Inflammatory macrophage treated with lipopolysaccharide for 4 hours (primary cell): Measurements from ENCODE around the gene SH2B3.
"Not testable (repeated sequence)": the region's sequence is repeated elsewhere in the genome, so short reads cannot be mapped to it uniquely, and the experiment has no call there.

Experiments
- DNase-seq: peaks from one replicate; pipeline ENCODE4 v3.0.0-alpha.2; 2020

SH2B3 gene

GRCh38 chr12:111445726-111446581, 40.2 kb downstream of the SH2B3 start:
- DNase-seq, result no peak

- no peak for DNase-seq
Observed at GRCh38 chr12:111446631-111447570, 41.2 kb downstream of the SH2B3 start.

GRCh38 chr12:111447571-111448265, 42.0 kb downstream of the SH2B3 start:
- DNase-seq, result no peak

- DNase-seq, result no peak
Observed at GRCh38 chr12:111448266-111448830, 42.6 kb downstream of the SH2B3 start.

- DNase-seq, result peak; percentile 25
Observed at GRCh38 chr12:111448846-111449790, 43.4 kb downstream of the SH2B3 start.

GRCh38 chr12:111450676-111451075, 45.0 kb downstream of the SH2B3 start:
- DNase-seq, result no peak

GRCh38 chr12:111451232-111451631, 45.5 kb downstream of the SH2B3 start:
- DNase-seq, result no peak

- peak; percentile 68 for DNase-seq
Observed at GRCh38 chr12:111451649-111452129, 46.0 kb downstream of the SH2B3 start.

- no peak for DNase-seq
Observed at GRCh38 chr12:111453071-111453989, 47.6 kb downstream of the SH2B3 start.

GRCh38 chr12:111454311-111454710, 48.6 kb downstream of the SH2B3 start:
- no peak for DNase-seq

GRCh38 chr12:111454716-111455447, 49.2 kb downstream of the SH2B3 start:
- no peak for DNase-seq

- DNase-seq, result no peak
Observed at GRCh38 chr12:111455448-111456320, 50.0 kb downstream of the SH2B3 start.

- DNase-seq, result no peak
Observed at GRCh38 chr12:111457071-111457470, 51.3 kb downstream of the SH2B3 start.

GRCh38 chr12:111457577-111457976, 51.9 kb downstream of the SH2B3 start:
- no peak for DNase-seq

- no peak for DNase-seq
Observed at GRCh38 chr12:111458546-111459172, 52.9 kb downstream of the SH2B3 start.

GRCh38 chr12:111460111-111460510, 54.4 kb downstream of the SH2B3 start:
- DNase-seq, result not testable (repeated sequence)

GRCh38 chr12:111462210-111462769, 56.6 kb downstream of the SH2B3 start:
- DNase-seq, result peak; percentile 66
